ENCODE results near the gene KIF5B. TPM values are rescaled to one million over a fixed set of nuclear protein-coding genes. Genes with fewer than 3 reads are reported as not detected.

Gene KIF5B
- total and polyA plus RNA-seq, 9 of the 15 experiments (the other 6 are each of a cell fraction or from before 2014, with no cell fraction given): 24.4 to 94.4 (median 68.9) TPM

DNA sequence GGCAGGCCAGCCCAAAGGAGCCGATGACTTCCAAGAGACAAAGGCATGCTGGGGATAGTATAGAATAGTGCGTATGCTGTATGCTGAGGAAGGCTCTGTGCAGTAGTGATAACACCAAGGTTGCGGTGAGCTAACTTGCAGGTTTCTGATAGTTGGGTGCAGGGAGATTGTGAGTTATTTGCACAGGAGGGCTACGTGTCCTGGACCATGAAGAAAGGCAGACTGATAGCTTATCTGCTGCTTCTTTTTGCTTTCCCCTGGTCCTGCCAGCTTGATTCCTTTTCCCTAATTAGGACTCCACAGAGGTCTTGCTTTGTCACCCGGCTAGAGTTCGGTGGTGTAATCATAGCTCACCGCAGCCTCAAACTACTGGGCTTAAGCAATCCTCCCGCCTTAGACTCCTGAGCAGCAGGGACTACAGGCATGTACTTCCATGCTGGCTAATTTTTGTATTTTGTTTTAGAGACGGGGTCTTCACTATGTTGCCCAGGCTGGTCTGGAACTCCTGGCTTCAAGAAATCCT is 83.6 kb downstream of the KIF5B start (continued):
- TF ChIP-seq, protein P1, sequence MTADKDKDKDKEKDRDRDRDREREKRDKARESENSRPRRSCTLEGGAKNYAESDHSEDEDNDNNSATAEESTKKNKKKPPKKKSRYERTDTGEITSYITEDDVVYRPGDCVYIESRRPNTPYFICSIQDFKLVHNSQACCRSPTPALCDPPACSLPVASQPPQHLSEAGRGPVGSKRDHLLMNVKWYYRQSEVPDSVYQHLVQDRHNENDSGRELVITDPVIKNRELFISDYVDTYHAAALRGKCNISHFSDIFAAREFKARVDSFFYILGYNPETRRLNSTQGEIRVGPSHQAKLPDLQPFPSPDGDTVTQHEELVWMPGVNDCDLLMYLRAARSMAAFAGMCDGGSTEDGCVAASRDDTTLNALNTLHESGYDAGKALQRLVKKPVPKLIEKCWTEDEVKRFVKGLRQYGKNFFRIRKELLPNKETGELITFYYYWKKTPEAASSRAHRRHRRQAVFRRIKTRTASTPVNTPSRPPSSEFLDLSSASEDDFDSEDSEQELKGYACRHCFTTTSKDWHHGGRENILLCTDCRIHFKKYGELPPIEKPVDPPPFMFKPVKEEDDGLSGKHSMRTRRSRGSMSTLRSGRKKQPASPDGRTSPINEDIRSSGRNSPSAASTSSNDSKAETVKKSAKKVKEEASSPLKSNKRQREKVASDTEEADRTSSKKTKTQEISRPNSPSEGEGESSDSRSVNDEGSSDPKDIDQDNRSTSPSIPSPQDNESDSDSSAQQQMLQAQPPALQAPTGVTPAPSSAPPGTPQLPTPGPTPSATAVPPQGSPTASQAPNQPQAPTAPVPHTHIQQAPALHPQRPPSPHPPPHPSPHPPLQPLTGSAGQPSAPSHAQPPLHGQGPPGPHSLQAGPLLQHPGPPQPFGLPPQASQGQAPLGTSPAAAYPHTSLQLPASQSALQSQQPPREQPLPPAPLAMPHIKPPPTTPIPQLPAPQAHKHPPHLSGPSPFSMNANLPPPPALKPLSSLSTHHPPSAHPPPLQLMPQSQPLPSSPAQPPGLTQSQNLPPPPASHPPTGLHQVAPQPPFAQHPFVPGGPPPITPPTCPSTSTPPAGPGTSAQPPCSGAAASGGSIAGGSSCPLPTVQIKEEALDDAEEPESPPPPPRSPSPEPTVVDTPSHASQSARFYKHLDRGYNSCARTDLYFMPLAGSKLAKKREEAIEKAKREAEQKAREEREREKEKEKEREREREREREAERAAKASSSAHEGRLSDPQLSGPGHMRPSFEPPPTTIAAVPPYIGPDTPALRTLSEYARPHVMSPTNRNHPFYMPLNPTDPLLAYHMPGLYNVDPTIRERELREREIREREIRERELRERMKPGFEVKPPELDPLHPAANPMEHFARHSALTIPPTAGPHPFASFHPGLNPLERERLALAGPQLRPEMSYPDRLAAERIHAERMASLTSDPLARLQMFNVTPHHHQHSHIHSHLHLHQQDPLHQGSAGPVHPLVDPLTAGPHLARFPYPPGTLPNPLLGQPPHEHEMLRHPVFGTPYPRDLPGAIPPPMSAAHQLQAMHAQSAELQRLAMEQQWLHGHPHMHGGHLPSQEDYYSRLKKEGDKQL (CRISPR knock-in tag; IDR thresholded peaks at IDR 0.05; ENCODE audit: borderline replicate concordance): no peak
- no peak for TF ChIP-seq POLR2AphosphoS2 (IDR thresholded peaks at IDR 0.05; ENCODE audit: low read length)
- no peak for TF ChIP-seq ZNF764 (CRISPR knock-in tag; IDR thresholded peaks at IDR 0.05; ENCODE audit: low read depth)
- no peak for TF ChIP-seq ZNF224 (CRISPR knock-in tag; IDR thresholded peaks at IDR 0.05)
- peak; percentile 99 for TF ChIP-seq ARID1B (IDR thresholded peaks at IDR 0.05)
- TF ChIP-seq ZNF583 (CRISPR knock-in tag; IDR thresholded peaks at IDR 0.05): peak; percentile 14; the same call in 1 of the 2 replicates
- TF ChIP-seq, protein P2, sequence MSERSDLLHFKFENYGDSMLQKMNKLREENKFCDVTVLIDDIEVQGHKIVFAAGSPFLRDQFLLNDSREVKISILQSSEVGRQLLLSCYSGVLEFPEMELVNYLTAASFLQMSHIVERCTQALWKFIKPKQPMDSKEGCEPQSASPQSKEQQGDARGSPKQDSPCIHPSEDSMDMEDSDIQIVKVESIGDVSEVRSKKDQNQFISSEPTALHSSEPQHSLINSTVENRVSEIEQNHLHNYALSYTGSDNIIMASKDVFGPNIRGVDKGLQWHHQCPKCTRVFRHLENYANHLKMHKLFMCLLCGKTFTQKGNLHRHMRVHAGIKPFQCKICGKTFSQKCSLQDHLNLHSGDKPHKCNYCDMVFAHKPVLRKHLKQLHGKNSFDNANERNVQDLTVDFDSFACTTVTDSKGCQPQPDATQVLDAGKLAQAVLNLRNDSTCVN (CRISPR knock-in tag; IDR thresholded peaks at IDR 0.05): no peak
- TF ChIP-seq, protein P3, sequence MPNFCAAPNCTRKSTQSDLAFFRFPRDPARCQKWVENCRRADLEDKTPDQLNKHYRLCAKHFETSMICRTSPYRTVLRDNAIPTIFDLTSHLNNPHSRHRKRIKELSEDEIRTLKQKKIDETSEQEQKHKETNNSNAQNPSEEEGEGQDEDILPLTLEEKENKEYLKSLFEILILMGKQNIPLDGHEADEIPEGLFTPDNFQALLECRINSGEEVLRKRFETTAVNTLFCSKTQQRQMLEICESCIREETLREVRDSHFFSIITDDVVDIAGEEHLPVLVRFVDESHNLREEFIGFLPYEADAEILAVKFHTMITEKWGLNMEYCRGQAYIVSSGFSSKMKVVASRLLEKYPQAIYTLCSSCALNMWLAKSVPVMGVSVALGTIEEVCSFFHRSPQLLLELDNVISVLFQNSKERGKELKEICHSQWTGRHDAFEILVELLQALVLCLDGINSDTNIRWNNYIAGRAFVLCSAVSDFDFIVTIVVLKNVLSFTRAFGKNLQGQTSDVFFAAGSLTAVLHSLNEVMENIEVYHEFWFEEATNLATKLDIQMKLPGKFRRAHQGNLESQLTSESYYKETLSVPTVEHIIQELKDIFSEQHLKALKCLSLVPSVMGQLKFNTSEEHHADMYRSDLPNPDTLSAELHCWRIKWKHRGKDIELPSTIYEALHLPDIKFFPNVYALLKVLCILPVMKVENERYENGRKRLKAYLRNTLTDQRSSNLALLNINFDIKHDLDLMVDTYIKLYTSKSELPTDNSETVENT (CRISPR knock-in tag; IDR thresholded peaks at IDR 0.05): peak; percentile 24; the same call in 1 of the 2 replicates
- no peak for TF ChIP-seq ZNF551 (CRISPR knock-in tag; IDR thresholded peaks at IDR 0.05)
- TF ChIP-seq, protein P4, sequence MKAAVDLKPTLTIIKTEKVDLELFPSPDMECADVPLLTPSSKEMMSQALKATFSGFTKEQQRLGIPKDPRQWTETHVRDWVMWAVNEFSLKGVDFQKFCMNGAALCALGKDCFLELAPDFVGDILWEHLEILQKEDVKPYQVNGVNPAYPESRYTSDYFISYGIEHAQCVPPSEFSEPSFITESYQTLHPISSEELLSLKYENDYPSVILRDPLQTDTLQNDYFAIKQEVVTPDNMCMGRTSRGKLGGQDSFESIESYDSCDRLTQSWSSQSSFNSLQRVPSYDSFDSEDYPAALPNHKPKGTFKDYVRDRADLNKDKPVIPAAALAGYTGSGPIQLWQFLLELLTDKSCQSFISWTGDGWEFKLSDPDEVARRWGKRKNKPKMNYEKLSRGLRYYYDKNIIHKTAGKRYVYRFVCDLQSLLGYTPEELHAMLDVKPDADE (conservative IDR thresholded peaks at IDR 0.05; ENCODE audit: control insufficient read depth, low read depth, low read length): peak; percentile 78; the same call in 1 of the 2 replicates
- TF ChIP-seq ZNF12 (CRISPR knock-in tag; IDR thresholded peaks at IDR 0.05): no peak
- TF ChIP-seq, protein P5, sequence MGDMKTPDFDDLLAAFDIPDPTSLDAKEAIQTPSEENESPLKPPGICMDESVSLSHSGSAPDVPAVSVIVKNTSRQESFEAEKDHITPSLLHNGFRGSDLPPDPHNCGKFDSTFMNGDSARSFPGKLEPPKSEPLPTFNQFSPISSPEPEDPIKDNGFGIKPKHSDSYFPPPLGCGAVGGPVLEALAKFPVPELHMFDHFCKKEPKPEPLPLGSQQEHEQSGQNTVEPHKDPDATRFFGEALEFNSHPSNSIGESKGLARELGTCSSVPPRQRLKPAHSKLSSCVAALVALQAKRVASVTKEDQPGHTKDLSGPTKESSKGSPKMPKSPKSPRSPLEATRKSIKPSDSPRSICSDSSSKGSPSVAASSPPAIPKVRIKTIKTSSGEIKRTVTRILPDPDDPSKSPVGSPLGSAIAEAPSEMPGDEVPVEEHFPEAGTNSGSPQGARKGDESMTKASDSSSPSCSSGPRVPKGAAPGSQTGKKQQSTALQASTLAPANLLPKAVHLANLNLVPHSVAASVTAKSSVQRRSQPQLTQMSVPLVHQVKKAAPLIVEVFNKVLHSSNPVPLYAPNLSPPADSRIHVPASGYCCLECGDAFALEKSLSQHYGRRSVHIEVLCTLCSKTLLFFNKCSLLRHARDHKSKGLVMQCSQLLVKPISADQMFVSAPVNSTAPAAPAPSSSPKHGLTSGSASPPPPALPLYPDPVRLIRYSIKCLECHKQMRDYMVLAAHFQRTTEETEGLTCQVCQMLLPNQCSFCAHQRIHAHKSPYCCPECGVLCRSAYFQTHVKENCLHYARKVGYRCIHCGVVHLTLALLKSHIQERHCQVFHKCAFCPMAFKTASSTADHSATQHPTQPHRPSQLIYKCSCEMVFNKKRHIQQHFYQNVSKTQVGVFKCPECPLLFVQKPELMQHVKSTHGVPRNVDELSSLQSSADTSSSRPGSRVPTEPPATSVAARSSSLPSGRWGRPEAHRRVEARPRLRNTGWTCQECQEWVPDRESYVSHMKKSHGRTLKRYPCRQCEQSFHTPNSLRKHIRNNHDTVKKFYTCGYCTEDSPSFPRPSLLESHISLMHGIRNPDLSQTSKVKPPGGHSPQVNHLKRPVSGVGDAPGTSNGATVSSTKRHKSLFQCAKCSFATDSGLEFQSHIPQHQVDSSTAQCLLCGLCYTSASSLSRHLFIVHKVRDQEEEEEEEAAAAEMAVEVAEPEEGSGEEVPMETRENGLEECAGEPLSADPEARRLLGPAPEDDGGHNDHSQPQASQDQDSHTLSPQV (IDR thresholded peaks at IDR 0.05): peak; percentile 82
- TF ChIP-seq ZNF146 (CRISPR knock-in tag; IDR thresholded peaks at IDR 0.05; ENCODE audit: unreplicated experiment): no peak

Measured in K562 (cell line).